Measurements from ENCODE around the gene MRPS2. TPM values are rescaled to one million over a fixed set of nuclear protein-coding genes. Genes with fewer than 3 reads are reported as not detected.

The MRPS2 gene
- total RNA-seq, 1 experiment from 2014 or later = 54.2 TPM

- DNase-seq (ENCODE audit: low spot score) = peak; percentile 49
Observed at GRCh38 chr9:135480071-135480939, 20.2 kb upstream of the MRPS2 start.

- no peak for DNase-seq (ENCODE audit: low spot score)
Observed at GRCh38 chr9:135480940-135481310, 19.6 kb upstream of the MRPS2 start.

- DNase-seq (ENCODE audit: low spot score) = no peak
Observed at GRCh38 chr9:135482015-135482754, 18.3 kb upstream of the MRPS2 start.

- DNase-seq (ENCODE audit: low spot score) = no peak
Observed at GRCh38 chr9:135484460-135485277, 15.8 kb upstream of the MRPS2 start.

- DNase-seq (ENCODE audit: low spot score) = no peak
Observed at GRCh38 chr9:135485385-135485784, 15.1 kb upstream of the MRPS2 start.

GRCh38 chr9:135485832-135486231 lies 14.7 kb upstream of the MRPS2 start:
- DNase-seq (ENCODE audit: low spot score) = no peak

GRCh38 chr9:135486267-135487065 lies 14.0 kb upstream of the MRPS2 start:
- no peak for DNase-seq (ENCODE audit: low spot score)

- DNase-seq (ENCODE audit: low spot score) = no peak
Observed at GRCh38 chr9:135487281-135488012, 13.0 kb upstream of the MRPS2 start.

- DNase-seq (ENCODE audit: low spot score) = no peak
Observed at GRCh38 chr9:135488013-135488330, 12.5 kb upstream of the MRPS2 start.

- DNase-seq (ENCODE audit: low spot score) = no peak
Observed at GRCh38 chr9:135488527-135488926, 12.0 kb upstream of the MRPS2 start.

- DNase-seq (ENCODE audit: low spot score) = peak; percentile 23
Observed at GRCh38 chr9:135489188-135489906, 11.1 kb upstream of the MRPS2 start.

- DNase-seq (ENCODE audit: low spot score) = no peak
Observed at GRCh38 chr9:135490166-135490870, 10.2 kb upstream of the MRPS2 start.

GRCh38 chr9:135490980-135491464 lies 9.5 kb upstream of the MRPS2 start:
- no peak for DNase-seq (ENCODE audit: low spot score)

GRCh38 chr9:135491764-135492163 lies 8.7 kb upstream of the MRPS2 start:
- DNase-seq (ENCODE audit: low spot score) = no peak

- DNase-seq (ENCODE audit: low spot score) = no peak
Observed at GRCh38 chr9:135492886-135493669, 7.4 kb upstream of the MRPS2 start.

GRCh38 chr9:135494791-135495559 lies 5.5 kb upstream of the MRPS2 start:
- no peak for DNase-seq (ENCODE audit: low spot score)

GRCh38 chr9:135498381-135499126 lies 1.9 kb upstream of the MRPS2 start:
- DNase-seq (ENCODE audit: low spot score) = no peak
